GM12873 (cell line): Measurements from ENCODE around the gene MAN1B1.

Source experiments
- CTCF ChIP-seq: IDR thresholded peaks from 2 replicates; pipeline ENCODE4 v1.5.1; 2012; ENCODE audit warnings: low read depth, mild to moderate bottlenecking, moderate library complexity, low read length, control low read depth; ENCODE audit not compliant: insufficient read depth; ENCODE audit errors: missing control alignments

The MAN1B1 gene

GRCh38 chr9:137082222-137082924 lies 4.4 kb upstream of the MAN1B1 start:
- TF ChIP-seq CTCF, result no peak

GRCh38 chr9:137082925-137083290 lies 3.9 kb upstream of the MAN1B1 start:
- no peak for TF ChIP-seq CTCF

DNA sequence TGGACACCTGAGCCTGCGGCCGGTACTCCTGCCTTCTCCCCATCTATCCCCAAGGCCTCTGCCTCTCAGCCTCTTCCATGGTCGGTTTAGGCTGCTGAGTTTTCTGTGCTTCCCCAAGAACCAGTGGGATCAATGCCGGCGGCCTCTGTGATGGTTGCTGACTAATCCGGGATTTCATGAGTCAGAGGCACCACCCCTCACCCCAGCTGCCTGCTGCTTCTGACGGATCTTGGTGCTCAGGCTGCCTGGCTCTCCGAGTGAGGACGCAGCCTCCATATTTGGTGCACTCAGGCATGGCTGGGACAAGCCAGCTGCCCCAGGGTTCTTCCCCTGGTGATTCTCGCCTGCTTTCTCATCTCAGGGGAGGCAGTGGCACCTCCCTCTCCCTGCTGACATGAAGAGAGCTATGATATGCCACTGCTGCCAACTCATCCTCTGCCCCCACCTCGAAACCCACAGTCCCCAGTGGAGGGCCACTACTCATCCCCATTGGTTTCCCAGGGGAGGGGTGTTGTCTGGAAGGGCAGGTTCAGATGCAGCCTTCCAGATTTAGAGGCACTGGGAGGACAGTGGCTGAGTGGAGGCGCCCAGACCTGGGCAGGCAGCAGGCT lies 3.3 kb upstream of the MAN1B1 start:
- no peak for TF ChIP-seq CTCF

- TF ChIP-seq CTCF, result no peak
These were observed 2.3 kb upstream of the MAN1B1 start for GRCh38 chr9:137084526-137084925.

DNA sequence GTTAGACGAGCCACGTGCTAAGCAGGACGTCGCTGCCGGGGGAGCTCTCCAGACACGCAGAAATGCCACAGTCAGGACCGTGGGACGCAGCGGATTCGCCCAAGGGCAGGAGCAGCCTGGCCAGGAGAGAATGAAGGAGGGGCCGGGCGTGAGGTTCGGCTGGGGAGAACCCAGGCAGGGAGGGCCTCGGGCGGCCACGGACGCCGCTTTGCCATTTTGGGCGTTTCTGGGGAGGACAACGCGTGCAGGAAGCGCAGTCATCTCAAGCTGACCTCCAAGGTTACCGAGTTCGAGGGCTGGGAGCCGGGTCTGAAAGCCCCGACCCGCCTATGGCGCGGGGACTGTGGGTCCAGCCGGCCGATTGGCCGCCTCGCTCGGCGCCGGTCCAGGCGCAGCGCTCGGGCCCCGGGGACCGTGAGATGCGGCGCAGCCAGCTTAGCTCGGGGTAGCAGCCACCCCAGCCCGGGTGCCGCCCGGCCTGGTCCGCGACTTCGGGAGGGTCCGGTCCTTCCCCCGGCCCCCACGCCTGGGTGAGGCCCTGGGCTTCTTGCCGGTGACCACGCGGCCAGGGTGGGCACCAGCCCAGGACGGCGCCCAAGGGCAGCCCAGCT lies 760 bp upstream of the MAN1B1 start:
- TF ChIP-seq CTCF, result no peak

DNA sequence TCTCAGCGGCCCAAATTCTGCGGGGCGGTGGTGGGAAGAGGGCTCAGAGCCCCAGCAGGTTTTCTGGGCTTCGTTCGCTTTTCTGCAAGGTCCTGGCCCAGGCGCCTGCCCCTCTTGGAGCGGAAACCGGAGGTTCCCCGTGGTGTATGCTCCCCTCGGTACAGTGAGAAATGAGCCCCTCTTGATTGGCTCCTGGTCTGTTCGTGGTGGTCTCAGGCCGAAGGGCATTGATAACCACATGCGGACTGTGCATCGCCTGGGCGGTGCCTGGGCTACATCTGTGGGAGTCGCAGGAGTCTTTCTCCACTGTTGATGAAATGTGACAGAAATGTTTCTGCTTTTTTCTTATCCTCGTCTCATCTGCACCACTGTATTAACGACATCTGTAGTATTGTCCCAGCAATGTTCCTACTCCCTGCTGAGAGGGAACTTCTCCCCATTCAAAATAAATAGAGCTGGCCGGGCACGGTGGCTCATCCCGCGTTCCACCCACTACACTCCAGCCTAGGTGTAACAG lies 682 bp downstream of the MAN1B1 start:
- TF ChIP-seq CTCF, result no peak

- TF ChIP-seq CTCF, result no peak
These were observed 1.3 kb downstream of the MAN1B1 start for GRCh38 chr9:137088121-137088520.
